RWPE2 (cell line): ENCODE data around the gene LCE1A.

ENCODE experiments used
- ATAC-seq: fragments of 200-7000 bp; cut with Tn5 transposase; 3 replicates; pipeline ENCODE4 v1.9.1; 2021; ENCODE audit warnings: low read depth
- DNase-seq: peaks from one replicate; pipeline ENCODE4 v3.0.0-alpha.2; 2020; ENCODE audit warnings: low spot score
- H3K27ac ChIP-seq: fragments of 450-650 bp; 2 replicates; pipeline ENCODE4 v1.5.1; 2017; ENCODE audit warnings: mild to moderate bottlenecking; ENCODE audit not compliant: poor library complexity, severe bottlenecking
- H3K27me3 ChIP-seq: fragments of 250-450 bp; sonication (Bioruptor Pico); 2 replicates; pipeline ENCODE4 v1.5.1; 2021; ENCODE audit warnings: mild to moderate bottlenecking, moderate library complexity; ENCODE audit not compliant: insufficient read depth, poor library complexity, severe bottlenecking
- H3K36me3 ChIP-seq: fragments of 250-450 bp; sonication (Bioruptor Pico); 2 replicates; pipeline ENCODE4 v1.5.1; 2020; ENCODE audit warnings: low read depth, mild to moderate bottlenecking, moderate library complexity
- H3K4me1 ChIP-seq: fragments of 250-450 bp; sonication (Bioruptor Pico); 2 replicates; pipeline ENCODE4 v1.5.1; 2021; ENCODE audit warnings: mild to moderate bottlenecking, moderate library complexity; ENCODE audit not compliant: insufficient read depth, poor library complexity, severe bottlenecking
- H3K4me3 ChIP-seq: fragments of 250-450 bp; sonication (Bioruptor Pico); 2 replicates; pipeline ENCODE4 v1.5.1; 2021; ENCODE audit warnings: mild to moderate bottlenecking, moderate library complexity; ENCODE audit not compliant: severe bottlenecking
- H3K9me3 ChIP-seq: fragments of 250-450 bp; sonication (Bioruptor Pico); 2 replicates; pipeline ENCODE4 v1.5.1; 2021; ENCODE audit warnings: mild to moderate bottlenecking, moderate library complexity; ENCODE audit not compliant: severe bottlenecking
- TF ChIP-seq, protein P1 (sequence below): fragments of 450-650 bp; IDR thresholded peaks from one replicate; pipeline ENCODE4 v1.5.1; 2017; ENCODE audit warnings: mild to moderate bottlenecking, moderate library complexity; ENCODE audit not compliant: poor library complexity, severe bottlenecking

The LCE1A gene

GRCh38 chr1:152855661-152856060 lies 28.4 kb downstream of the LCE1A start:
- no peak for DNase-seq
- no peaks in the 10 kb centered on the region for H3K9me3 ChIP-seq
- TF ChIP-seq, protein P1, sequence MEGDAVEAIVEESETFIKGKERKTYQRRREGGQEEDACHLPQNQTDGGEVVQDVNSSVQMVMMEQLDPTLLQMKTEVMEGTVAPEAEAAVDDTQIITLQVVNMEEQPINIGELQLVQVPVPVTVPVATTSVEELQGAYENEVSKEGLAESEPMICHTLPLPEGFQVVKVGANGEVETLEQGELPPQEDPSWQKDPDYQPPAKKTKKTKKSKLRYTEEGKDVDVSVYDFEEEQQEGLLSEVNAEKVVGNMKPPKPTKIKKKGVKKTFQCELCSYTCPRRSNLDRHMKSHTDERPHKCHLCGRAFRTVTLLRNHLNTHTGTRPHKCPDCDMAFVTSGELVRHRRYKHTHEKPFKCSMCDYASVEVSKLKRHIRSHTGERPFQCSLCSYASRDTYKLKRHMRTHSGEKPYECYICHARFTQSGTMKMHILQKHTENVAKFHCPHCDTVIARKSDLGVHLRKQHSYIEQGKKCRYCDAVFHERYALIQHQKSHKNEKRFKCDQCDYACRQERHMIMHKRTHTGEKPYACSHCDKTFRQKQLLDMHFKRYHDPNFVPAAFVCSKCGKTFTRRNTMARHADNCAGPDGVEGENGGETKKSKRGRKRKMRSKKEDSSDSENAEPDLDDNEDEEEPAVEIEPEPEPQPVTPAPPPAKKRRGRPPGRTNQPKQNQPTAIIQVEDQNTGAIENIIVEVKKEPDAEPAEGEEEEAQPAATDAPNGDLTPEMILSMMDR: no peak

GRCh38 chr1:152858062-152858461 lies 30.8 kb downstream of the LCE1A start:
- Histone ChIP-seq H3K9me3 (no peaks in the 10 kb centered on the region), H3K4me1 (peaks cover 3% of the 10 kb centered on the region), H3K4me3 (no peak overlapping the region), H3K27me3 (no peaks in the 10 kb centered on the region), H3K27ac (peak overlapping the region; percentile 68), H3K36me3 (no peaks in the 10 kb centered on the region)
- TF ChIP-seq, protein P1: no peak
- ATAC-seq: peak; percentile 47; the same call in 2 of the 3 replicates
- DNase-seq: no peak

More at GRCh38 chr1:152855661-152856060, 28.4 kb downstream of the LCE1A start:
- Histone ChIP-seq H3K27me3 (no peaks in the 10 kb centered on the region), H3K4me1 (peaks cover 3% of the 10 kb centered on the region), H3K36me3 (no peaks in the 10 kb centered on the region), H3K27ac (peak overlapping the region; percentile 68), H3K4me3 (no peak overlapping the region)
- peak; percentile 91 for ATAC-seq

- Histone ChIP-seq H3K9me3 (no peaks in the 10 kb centered on the region), H3K4me1 (peaks cover 3% of the 10 kb centered on the region), H3K27me3 (no peaks in the 10 kb centered on the region), H3K36me3 (no peaks in the 10 kb centered on the region), H3K4me3 (no peak within 1 kb of the TSS), H3K27ac (peak within 1 kb of the TSS; percentile 68)
- ATAC-seq: no peak
- no peak for DNase-seq
- TF ChIP-seq, protein P1: no peak
Measured at GRCh38 chr1:152859696-152860095, 32.4 kb downstream of the LCE1A start, which contains the start of gene LCE7A. Gene LCE7A, plus strand, starts transcription at chr1:152859996. Its CDS starts 702 bp downstream, at chr1:152860698.

GRCh38 chr1:152860129-152860528 lies 32.9 kb downstream of the LCE1A start:
- DNase-seq (no peak), ATAC-seq (no peak)
- H3K4me1 ChIP-seq: peaks cover 3% of the 10 kb centered on the region
- TF ChIP-seq, protein P1: no peak
- H3K27ac ChIP-seq: no peak overlapping the region
- no peaks in the 10 kb centered on the region for H3K9me3 ChIP-seq
- H3K4me3 ChIP-seq: no peak overlapping the region
- H3K36me3 ChIP-seq: no peaks in the 10 kb centered on the region
- no peaks in the 10 kb centered on the region for H3K27me3 ChIP-seq

DNA sequence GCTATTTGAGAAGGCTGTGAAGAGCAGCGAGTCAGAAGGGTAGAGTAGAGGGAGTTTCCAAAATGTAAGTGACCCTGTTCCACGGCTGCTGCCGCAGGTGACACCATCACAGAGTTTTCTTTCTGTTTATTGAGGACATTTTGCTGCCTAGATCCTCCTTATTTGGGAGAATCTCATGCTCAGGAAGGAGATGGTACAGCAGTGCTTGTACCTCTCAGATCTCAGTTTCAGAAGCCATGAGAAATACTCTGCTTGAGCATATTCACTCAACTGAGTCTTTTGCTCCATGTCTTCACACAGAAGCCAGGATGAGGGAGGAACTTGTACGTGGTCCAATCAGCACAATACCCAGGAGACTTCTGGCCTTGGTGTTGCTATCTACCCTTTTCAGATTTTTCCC lies 34.1 kb downstream of the LCE1A start:
- Histone ChIP-seq H3K27me3 (no peaks in the 10 kb centered on the region), H3K36me3 (no peaks in the 10 kb centered on the region), H3K4me1 (peaks cover 6% of the 10 kb centered on the region), H3K9me3 (no peaks in the 10 kb centered on the region), H3K4me3 (no peak overlapping the region), H3K27ac (no peak overlapping the region)
- TF ChIP-seq, protein P1: no peak
- ATAC-seq (no peak), DNase-seq (no peak)
